LNCaP clone FGC (cell line): Measurements from ENCODE around the gene FOXJ2.
"Not testable (repeated sequence)": the region's sequence is repeated elsewhere in the genome, so short reads cannot be mapped to it uniquely, and the experiment has no call there.

Source experiments
- DNase-seq: peaks from one replicate; pipeline ENCODE4 v3.0.0-alpha.2; 2011; ENCODE audit warnings: low read depth
- H3K4me3 ChIP-seq: 2 replicates; pipeline ENCODE4 v1.5.1; 2011; ENCODE audit warnings: mild to moderate bottlenecking, low read depth, low read length, control low read depth
- CTCF ChIP-seq: IDR thresholded peaks from 2 replicates; pipeline ENCODE4 v1.5.1; 2012; ENCODE audit warnings: mild to moderate bottlenecking; ENCODE audit not compliant: control insufficient read depth, insufficient read depth; ENCODE audit errors: extremely low read depth

The FOXJ2 gene

GRCh38 chr12:8018666-8019581, 13.6 kb upstream of the FOXJ2 start:
- no peak for DNase-seq
- no peak overlapping the region for H3K4me3 ChIP-seq
- no peak for TF ChIP-seq CTCF

GRCh38 chr12:8026291-8026900, 6.1 kb upstream of the FOXJ2 start:
- TF ChIP-seq CTCF = no peak
- peak overlapping the region; percentile 87 for H3K4me3 ChIP-seq
- peak; percentile 98 for DNase-seq

GRCh38 chr12:8027856-8028255, 4.7 kb upstream of the FOXJ2 start:
- no peak for TF ChIP-seq CTCF

GRCh38 chr12:8028267-8028666, 4.2 kb upstream of the FOXJ2 start:
- DNase-seq = no peak
- no peak for TF ChIP-seq CTCF
- no peak overlapping the region for H3K4me3 ChIP-seq

More at GRCh38 chr12:8027856-8028255, 4.7 kb upstream of the FOXJ2 start:
- no peak for DNase-seq
- no peak overlapping the region for H3K4me3 ChIP-seq

- no peak for TF ChIP-seq CTCF
- H3K4me3 ChIP-seq = no peak overlapping the region
- no peak for DNase-seq
Measured at GRCh38 chr12:8030189-8030588, 2.3 kb upstream of the FOXJ2 start.

GRCh38 chr12:8031017-8031416, 1.5 kb upstream of the FOXJ2 start:
- DNase-seq, H3K4me3 ChIP-seq: not testable (repeated sequence)

- TF ChIP-seq CTCF = no peak
- H3K4me3 ChIP-seq = peak overlapping the region; percentile 97
- DNase-seq = no peak
Measured at GRCh38 chr12:8031872-8032241, 659 bp upstream of the FOXJ2 start.
